GM19455 (cell line): Measurements from ENCODE around the gene CPNE2.
"Not testable (repeated sequence)": the region's sequence is repeated elsewhere in the genome, so short reads cannot be mapped to it uniquely, and the experiment has no call there.

Experiments used
- ATAC-seq: cut with Tn5 transposase; IDR thresholded peaks from one replicate; pipeline ENCODE4 v1.9.1; 2021; ENCODE audit not compliant: unreplicated experiment

CPNE2 gene

GRCh38 chr16:57069635-57070370 is 22.6 kb upstream of the CPNE2 start:
- ATAC-seq: no peak

- ATAC-seq: no peak
Measured at GRCh38 chr16:57070424-57070823, 22.0 kb upstream of the CPNE2 start.

- ATAC-seq: not testable (repeated sequence)
Measured at GRCh38 chr16:57071081-57071732, 21.2 kb upstream of the CPNE2 start.

- ATAC-seq: no peak
Measured at GRCh38 chr16:57071831-57072582, 20.4 kb upstream of the CPNE2 start.

- no peak for ATAC-seq
Measured at GRCh38 chr16:57072616-57073275, 19.6 kb upstream of the CPNE2 start.

- ATAC-seq: no peak
Measured at GRCh38 chr16:57077714-57078113, 14.7 kb upstream of the CPNE2 start.

GRCh38 chr16:57081744-57082143 is 10.6 kb upstream of the CPNE2 start:
- no peak for ATAC-seq

GRCh38 chr16:57082664-57083063 is 9.7 kb upstream of the CPNE2 start:
- no peak for ATAC-seq

GRCh38 chr16:57083485-57084126 is 8.8 kb upstream of the CPNE2 start:
- no peak for ATAC-seq

GRCh38 chr16:57084257-57084770 is 8.1 kb upstream of the CPNE2 start:
- peak; percentile 73 for ATAC-seq

GRCh38 chr16:57084996-57085395 is 7.4 kb upstream of the CPNE2 start:
- ATAC-seq: no peak

- ATAC-seq: no peak
Measured at GRCh38 chr16:57087003-57087402, 5.4 kb upstream of the CPNE2 start.

- ATAC-seq: no peak
Measured at GRCh38 chr16:57089406-57089805, 3.0 kb upstream of the CPNE2 start.

- no peak for ATAC-seq
Measured at GRCh38 chr16:57091200-57091974, 996 bp upstream of the CPNE2 start.

- ATAC-seq: no peak
Measured at GRCh38 chr16:57092786-57093411, 516 bp downstream of the CPNE2 start.

GRCh38 chr16:57093666-57094564 is 1.5 kb downstream of the CPNE2 start:
- ATAC-seq: no peak

GRCh38 chr16:57094911-57095310 is 2.5 kb downstream of the CPNE2 start:
- ATAC-seq: no peak

- ATAC-seq: no peak
Measured at GRCh38 chr16:57096192-57096591, 3.8 kb downstream of the CPNE2 start.
